Right renal pelvis (tissue), 4 donors: ENCODE results near the gene RREB1. TPM values are rescaled to one million over a fixed set of nuclear protein-coding genes. Genes with fewer than 3 reads are reported as not detected.

Experiments used
- DNase-seq, 4 donors: peaks; one replicate each; pipeline ENCODE4 v3.0.0-alpha.2; 2013; ENCODE audit warnings: low read depth in 4 of 4, low spot score in 3 of 4, missing footprints in 1 of 4
- polyA plus RNA-seq, 4 donors: library from polyadenylated mRNA; unstranded; fragments of 120-200 nt; gene quantifications; one replicate each; pipeline ENCODE4 v1.2.1, GENCODE V29; 2013; ENCODE audit not compliant: insufficient read length in 4 of 4

RREB1 gene
- polyA plus RNA-seq, 4 donors: 19.8 to 24.3 (median 22.0) TPM

DNA sequence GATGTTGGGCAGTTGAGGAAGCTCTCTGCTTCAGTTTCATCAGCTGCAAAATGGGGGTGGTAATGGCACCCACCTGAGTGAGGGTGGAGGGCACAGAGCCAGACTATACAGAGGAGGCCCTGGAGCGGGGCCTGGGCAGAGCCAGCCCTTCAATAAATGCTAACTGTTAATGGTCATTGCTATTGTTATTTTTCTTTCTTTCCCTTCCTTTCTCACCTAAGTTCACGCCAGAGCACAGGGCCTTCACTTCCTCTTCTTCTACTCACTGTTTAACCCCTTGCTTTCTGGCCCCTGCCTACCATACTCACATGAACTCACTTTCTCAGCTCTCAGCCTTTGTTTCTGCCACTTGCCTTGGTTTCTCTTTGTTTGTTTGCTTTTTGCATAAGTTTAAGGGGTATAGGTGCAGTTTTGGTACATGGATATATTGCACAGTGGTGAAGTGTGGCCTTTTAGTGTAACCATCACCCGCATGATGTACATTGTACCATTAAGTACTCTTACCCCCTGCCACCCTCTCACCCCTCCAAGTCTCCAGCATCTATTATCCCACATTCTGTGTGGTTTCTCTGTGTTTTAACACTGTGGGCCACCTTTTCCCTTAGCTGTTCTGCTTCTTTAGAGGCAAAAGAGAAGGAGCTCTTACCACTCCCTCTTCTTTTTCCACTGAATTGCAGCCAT lies 7.5 kb upstream of the RREB1 start:
- no peak for DNase-seq

DNA sequence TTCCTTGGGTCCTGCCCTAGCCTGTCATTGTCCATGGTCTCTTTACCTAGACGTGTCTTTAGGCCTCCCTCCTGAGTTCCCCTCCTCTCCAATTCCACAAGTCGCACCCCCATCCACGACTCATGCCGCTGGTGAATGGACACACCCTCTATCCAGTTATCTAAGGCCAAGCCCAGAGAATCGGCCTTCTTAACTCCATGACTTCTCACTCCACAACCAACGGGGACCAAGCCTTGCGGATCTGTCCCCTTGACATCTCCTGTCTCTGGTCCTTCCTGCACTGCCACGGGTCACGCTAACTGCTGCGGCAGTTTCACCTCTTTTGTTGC lies 7.0 kb upstream of the RREB1 start:
- no peak for DNase-seq

DNA sequence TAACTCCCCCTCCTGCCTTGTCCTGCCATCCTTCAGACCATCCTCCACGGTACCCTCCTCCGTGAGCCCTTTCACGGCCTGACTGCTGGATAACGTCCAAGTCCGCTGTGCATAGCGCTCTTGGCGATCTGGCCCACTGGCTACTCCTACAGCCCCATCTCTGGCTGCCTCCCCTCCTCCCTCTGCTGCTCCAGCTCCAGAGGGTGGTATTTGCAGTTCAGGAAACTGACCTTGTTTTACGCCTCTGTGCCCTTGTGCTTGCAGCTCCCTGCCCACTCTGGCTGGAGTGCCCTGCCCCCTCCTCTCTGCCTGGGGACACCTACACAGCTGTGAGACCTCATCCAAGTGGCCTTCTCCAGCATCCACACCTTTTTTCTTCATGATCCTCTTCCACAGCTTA lies 6.5 kb upstream of the RREB1 start:
- peak in 1 of 4 donors; percentile 22 for DNase-seq

DNA sequence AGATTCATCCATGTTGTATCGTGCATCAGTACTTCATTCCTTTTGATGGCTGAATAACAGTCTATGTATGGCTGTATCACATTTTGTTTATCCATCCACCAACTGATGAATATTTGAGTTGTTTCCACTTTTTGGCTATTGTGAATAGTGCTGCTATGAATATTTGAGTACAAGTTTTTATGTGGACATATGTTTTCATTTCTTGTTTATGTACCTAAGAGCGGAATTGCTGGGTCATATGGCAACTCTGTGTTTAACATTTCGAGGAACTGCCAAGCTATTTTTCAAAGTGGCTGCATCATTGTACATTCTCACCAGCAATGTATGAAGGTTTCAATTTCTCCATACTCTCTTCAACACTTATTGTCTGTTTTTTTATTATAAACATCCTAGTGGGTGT lies 3.0 kb upstream of the RREB1 start:
- DNase-seq: no peak

DNA sequence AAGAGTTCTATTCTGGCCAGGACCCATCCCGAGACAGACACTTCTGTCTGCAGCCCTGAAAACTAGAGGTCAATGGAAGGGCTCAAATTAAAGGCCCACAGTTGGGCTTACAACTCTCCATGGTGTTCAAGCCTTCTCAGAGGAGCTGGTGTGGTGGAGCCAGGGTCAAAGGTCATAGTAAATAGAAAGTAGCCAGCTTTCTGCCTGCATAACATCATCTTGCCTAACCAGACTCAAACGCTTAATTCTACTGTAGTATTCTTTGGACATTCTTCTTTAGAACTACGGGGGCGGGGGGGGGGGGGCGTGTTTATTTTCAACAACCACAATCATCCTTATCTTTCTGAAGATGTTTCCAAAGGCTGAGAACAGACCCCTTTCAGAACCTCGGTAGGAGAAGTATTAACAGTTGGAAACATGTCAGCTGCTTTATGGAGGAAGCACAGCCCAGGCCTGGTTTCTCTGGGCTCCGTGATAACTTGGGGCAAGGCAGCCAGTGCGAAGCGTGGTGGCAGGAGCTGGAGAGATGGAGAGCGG lies 1.5 kb upstream of the RREB1 start:
- DNase-seq: no peak

DNA sequence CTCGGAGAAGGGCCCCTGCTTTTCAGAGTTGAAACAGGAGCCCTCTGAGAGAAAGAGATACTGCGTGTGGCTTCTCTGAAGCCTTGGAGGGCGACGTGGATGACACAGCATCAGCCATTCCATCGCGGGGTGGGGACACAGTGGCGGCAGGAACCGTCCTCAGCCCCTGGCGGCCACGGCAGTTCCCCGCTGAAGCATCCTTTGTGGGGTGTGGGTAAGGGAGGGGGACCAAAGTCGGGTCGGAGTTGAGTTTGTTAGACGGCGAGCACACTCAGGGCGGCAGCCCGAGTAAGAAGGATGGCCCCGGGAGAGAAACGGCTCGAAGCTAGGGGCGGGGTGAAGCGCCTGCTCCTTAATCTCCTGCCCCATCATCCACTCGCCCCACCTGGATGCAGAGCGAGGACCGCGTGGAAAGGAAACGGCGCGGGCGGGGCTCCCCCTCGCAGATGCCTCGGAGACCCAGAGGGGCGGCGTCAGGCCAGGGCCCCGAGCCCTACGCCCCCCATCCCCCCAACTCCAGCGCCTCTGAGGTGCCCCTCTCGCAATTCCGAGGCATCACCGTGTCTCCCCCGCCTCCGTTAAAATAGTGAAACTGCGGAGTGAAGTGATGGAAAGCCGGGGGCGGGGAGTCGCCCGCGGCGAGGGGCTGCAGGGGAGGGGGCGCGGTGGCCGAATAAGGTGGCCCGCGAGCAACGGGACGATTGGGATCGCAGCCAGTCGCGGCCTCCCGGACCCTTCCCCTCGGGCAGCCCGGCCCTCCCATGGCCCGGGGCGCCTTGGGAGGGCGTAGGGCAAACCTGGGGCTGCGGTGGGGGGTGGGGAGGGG lies 796 bp upstream of the RREB1 start:
- peak in 1 of 4 donors; percentile 23 for DNase-seq

DNA sequence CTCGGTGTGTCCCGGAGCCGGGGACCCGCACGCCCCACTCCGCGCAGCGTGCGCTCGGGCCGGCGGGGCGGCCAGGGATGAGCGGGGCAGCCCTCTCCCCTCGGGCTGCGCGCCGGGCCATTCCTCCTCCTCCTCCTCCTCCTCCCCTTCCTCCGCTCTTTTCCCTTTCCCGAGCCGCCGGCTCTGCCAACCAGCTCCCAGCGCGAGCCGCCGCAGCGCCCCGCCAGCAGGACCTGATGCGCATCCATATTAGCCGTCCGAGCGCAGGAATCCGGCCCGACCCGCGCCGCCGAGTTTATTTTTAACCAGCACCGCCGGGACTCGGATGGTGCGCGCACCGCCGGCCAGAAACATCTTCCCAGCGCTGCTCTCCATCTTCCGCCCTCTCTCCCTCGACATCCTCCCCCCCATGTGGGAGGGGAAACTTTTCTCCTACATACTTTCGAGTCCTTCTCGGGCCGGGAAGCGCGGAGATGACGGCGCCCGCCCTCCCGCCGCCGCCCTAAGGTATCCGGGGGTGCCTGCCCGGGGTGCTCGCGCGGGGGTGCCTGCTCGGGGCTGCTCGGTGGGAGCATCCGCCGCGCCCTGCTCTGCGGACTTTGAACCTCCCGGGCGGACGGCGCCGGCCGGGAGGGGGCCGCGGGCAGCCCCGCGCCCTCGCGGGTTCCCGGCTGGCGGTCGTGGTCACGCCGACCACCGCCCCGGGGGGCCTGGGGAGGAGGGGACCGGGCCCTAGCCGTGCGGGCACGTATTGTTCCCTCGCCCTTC lies 619 bp downstream of the RREB1 start:
- DNase-seq: peak in 2 of 4 donors; percentile 33 to 51

DNA sequence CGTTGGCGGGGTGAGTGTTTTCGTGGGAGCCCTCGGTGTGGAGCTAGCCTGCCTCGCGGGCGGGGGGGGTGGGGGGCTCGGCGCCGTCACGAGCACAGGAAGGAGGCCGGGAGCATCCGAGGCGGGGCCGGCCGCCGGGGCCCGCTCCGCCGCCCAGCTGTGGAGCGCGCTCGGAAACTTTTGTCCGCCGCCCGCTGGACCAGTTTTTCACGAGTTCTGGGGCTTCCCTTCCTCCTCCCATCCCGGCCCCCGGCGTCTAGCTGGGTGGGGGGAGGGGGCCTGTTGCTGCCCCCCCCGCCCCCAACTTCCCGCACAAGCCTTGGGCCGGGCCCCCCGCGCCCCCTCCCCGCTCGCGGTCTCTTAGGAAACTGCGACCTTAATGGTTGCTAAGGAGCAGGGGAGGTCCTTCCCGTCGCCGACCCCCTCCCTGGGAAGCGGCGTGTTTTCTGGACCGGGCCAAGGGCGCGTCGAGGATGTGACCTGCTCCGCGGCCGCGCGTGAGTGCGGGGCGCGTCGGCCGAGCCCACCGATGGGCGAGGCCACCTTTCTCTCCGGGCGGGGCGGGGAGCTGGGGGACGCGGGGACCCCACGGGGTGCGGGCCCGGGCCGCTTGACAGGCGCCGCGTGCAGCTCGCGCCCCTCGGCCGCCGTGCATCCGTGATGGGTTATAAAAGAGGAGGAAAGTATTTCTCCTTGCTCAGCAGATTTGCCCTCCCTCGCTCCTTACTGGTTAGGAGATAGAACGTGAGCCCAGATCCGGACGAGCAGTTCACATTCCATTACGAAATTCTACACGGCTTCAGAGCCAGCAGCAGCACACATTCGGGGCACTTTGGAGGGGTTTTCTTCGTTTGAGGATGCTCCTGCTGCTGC lies 1.4 kb downstream of the RREB1 start:
- peak in 2 of 4 donors; percentile 39 to 43 for DNase-seq

DNA sequence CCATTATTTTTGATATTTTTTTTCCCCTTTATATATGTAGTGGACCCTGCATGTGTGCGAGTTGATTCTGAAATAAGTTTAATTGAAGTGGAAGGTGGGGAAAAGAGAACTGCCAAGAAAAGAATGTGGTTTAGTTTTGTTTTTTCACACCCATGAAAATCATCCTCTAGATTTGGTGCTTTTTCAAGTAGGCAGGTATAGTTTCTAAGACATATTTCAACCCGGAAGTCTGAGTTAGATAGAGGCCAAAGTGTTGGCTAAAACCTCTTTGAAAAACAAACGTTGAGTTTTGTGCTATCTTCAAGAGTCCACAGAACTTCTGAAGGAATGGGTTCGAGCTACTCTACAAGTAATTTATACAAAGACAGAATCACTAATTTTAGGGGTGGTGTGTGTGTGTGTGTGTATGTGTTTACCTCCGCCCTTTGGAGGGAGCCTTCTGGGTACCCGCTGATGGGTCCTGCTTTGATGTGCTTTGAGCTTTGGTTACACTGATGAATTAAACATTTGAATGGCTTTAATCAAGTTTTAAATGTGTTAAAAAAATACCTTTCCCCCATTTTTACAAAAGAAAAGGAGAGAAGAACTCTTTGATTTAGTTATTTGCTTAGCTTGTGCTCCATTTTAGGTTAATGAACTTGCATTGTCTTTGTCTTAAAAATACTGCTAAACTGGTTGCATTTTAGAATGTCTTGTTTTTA lies 2.5 kb downstream of the RREB1 start:
- DNase-seq: no peak

DNA sequence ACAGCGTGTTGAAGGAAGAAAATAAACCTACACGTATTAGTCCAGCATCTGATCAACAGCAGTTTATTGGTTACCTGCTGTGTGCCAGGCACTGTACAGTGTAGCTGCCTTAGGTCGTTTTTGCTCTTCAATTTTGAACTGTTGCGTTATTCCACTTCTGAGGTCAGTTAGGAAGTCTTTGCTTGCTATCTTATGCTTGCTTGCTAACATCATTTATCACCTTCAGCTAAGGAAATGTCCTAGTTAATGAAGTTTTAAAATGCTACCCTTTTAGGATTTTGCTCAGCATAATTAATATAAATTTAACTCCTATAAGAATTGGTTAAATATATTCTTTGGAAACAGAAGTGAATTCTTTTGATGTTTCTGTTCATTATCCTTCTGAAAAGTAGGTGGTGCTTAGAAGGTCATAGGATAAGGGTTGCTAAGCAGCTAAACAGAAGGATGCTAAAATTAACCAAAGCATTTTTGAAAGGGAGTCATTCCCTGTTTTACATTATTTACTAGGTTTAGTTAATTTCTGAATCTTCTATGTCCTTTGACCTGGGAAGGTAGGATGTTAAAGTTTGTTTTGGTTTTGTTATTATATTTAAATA lies 3.4 kb downstream of the RREB1 start:
- no peak for DNase-seq

DNA sequence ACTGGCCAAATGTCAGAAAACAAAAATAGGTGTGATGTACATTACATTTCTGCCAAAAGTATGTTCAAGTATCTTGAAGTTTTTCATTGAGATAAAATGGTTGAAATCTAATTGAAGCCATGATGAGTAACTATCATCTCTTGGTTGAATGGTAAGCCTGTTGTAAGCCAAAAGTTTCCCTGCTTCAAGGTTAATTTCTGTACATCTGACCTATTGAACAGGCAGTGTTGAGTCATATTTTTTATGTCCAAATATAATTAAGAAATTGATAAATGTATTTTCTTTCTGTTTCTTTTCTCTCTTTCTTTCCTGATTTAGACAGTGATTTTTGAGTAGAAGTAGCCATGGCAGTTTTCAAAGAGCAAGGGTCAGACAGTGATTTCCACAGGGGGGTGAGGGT lies 4.4 kb downstream of the RREB1 start:
- no peak for DNase-seq

DNA sequence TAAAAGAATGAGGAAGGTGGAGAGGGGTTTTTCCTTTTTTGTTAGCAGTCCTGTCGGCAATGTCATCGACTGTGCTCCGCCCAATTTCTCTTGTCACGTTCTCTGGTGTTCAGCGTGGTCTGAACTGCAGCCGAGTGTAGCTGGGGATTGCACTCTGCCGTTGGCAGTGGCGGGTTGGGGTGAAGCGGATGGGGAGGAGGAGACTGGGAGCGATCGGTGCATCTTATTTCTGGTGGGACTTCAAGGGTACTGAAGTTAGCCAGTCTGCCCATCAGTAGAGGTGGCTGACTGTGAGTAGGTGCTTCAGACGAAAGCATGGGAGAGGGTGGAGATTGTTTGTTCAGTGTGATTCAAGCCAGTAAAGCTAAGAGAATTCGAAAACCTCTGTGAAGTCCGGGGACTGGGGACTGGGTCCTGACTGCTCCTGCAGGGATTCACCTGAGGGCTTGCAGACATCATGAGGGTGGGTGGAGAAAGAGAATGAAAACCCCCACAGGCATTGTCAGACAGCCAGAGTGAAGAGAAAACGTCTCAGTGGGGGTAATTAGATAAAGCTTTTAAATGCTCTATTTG lies 5.1 kb downstream of the RREB1 start:
- no peak for DNase-seq

DNA sequence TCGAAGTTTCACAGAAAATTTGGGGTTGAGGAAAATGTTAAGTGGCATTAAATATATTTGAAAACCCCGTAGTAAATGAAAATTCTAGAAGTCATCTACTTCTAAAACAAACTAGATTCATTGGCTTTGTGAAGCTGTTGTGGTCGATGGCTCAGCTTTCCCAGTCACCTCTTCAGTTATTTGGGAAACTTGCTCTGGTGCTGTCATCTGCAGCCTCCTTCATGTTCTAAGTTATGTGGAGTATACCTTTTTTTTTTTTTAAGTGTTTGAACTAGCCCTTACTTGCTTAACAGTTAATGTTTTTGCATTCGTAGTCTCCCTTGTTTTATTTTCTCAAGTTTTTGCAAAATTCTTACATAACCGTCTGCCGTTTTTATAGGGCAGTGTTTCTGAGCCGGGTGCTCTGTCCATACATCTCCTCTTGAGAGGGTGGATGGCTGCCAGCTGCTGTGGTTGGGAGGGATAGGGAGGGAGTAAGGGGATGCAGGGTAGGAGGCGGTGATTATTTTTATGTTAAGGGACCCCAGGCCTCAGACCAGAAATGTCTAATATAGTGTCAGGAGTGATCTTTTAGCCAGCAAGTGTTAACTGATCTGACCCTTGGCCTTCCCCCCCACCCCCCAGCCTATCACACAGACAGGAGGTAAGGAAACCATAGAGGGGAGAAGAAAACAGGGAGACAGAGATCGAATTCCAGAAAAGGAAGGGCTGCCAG lies 7.1 kb downstream of the RREB1 start:
- DNase-seq: no peak

DNA sequence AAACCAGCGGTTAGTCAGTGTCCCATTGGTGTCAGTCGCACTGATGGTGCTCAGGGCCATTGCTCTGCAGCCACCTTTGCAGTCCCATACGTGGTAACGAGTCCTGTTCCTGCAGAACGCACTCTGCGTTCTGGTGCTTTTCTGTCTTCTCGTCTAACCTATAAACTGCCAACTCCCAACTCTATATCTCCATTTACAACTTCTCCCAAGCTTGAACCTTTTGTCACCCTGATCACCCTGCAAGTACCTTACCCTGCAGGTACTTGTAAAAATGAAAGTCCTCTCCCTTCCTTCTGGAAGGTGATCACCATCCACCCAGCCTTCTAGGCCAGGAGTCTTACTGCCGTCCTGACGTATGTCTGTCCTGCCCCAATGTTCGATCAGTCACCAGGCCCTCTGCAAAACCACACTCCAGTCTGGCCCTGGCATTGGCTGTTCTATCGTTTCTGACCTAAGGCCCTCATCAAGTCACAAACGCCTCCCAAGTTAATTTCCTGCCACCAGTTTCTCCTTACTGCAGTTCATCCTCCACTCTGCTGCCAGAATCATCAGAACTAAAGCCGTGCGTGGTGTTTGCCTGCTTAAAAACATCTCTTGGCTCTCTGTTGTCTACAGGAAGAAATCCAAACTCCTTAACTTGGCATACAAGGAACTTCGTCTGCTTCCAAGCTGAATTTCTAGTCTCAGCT lies 7.9 kb downstream of the RREB1 start:
- no peak for DNase-seq

DNA sequence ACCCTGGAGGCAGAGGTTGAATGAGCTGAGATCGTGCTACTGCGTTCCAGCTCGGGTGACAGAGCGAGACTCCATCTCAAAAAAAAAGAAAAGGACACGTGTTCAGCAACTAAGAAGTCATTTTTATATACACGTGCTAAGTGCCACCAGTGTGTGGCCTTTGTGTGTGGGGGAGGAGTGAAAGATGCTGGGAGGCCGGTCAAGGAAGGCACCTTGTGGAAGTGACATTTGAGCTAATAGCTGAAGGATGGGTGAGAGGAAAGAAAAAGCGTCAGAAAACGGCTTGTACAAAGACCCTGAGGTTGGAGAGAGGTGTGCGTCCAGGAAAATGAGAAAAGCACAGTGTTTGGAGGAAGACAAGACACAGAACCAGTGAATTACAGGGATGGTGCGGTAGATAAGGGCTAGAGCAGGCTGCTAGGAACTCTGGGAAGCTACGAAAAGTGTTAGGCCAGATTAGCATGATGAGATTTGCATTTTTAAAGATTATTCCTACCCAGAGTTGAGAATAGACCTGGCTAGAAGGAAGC lies 11.6 kb downstream of the RREB1 start:
- no peak for DNase-seq

DNA sequence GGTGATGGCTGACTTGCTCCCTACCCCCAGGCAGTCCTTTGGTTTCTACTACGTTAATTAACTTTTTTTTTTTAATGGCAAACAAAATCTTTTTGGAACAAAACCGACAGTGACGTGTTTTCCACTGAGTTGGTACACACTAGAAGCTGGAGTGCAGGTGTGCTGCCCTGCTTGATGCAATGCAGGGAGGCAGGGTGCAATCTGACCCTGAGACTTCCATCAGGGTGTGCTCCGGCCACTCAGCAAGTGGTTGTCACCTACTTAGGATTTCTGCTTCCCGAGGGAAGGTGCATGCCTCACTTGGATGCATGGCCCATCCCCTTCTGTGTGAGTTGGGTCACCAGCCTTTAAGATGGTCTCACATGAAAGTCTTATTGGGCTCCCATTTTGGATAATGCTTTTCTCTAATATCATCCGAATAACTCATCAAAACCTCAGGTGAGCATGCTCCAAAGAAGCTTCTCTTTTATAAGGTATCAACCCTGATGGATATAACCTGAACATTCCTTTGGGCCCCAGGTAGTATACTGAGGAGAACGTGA lies 14.0 kb downstream of the RREB1 start:
- no peak for DNase-seq

DNA sequence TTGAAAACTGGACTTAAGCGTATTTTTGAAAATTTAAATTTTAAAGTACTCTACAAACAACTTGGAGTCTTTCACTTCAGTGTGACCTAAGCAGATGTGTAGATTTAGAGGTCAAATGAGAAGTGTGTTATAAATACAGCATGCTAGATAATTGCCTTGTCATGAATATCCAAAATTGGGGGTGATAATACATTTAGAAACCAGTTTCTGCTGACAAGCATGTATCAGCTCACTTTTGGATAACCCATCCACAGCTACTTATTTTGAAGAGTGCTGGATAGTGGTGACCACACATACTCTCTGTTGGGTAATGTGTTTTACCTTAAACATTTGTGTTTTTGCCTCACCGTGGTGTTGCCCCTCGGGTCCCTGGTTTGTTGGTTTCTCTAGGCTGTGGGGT lies 14.9 kb downstream of the RREB1 start:
- DNase-seq: no peak
